ENCODE data around the gene WDFY4. TPM values are rescaled to one million over a fixed set of nuclear protein-coding genes. Genes with fewer than 3 reads are reported as not detected.

The WDFY4 gene
- polyA plus RNA-seq, 1 donor (not counting 4 experiments of a cell fraction or from before 2014, with no cell fraction given): 0.04 TPM

- Histone ChIP-seq H3K4me1 (ENCODE audit: control insufficient read depth, extremely low read depth, insufficient read depth, low read length) (no peaks in the 10 kb centered on the region), H3K79me2 (ENCODE audit: control insufficient read depth, insufficient read depth, low read length) (no peaks in the 10 kb centered on the region), H2AFZ (ENCODE audit: control insufficient read depth, low read length) (no peak overlapping the region), H3K9ac (ENCODE audit: control insufficient read depth, extremely low read depth, insufficient read depth, low read length) (no peak overlapping the region), H4K20me1 (ENCODE audit: control insufficient read depth, extremely low read depth, insufficient read depth, low read length) (no peaks in the 10 kb centered on the region), H3K9me3 (ENCODE audit: control insufficient read depth, low read depth, low read length) (no peaks in the 10 kb centered on the region), H3K36me3 (ENCODE audit: control insufficient read depth in 2 of 2, extremely low read depth in 1 of 2, insufficient read depth in 2 of 2, low read length in 2 of 2) (no peaks in the 10 kb centered on the region), H3K27ac (ENCODE audit: control insufficient read depth, insufficient read depth, low read length) (no peak overlapping the region), H3K4me2 (ENCODE audit: control insufficient read depth, extremely low read depth, insufficient read depth, low read depth, low read length) (no peak overlapping the region), H3K9me1 (ENCODE audit: control insufficient read depth, extremely low read depth, insufficient read depth, low read length) (no peaks in the 10 kb centered on the region), H3K27me3 (ENCODE audit: control insufficient read depth, extremely low read depth, insufficient read depth, low read length) (peaks cover 8% of the 10 kb centered on the region), H3K4me3 (ENCODE audit: control insufficient read depth in 2 of 3, extremely low read depth in 1 of 3, insufficient read depth in 2 of 3, low read depth in 1 of 3, low read length in 3 of 3) (no peak overlapping the region)
- no peak for TF ChIP-seq EZH2 (IDR thresholded peaks at IDR 0.05; ENCODE audit: low read length)
- TF ChIP-seq, protein P1, sequence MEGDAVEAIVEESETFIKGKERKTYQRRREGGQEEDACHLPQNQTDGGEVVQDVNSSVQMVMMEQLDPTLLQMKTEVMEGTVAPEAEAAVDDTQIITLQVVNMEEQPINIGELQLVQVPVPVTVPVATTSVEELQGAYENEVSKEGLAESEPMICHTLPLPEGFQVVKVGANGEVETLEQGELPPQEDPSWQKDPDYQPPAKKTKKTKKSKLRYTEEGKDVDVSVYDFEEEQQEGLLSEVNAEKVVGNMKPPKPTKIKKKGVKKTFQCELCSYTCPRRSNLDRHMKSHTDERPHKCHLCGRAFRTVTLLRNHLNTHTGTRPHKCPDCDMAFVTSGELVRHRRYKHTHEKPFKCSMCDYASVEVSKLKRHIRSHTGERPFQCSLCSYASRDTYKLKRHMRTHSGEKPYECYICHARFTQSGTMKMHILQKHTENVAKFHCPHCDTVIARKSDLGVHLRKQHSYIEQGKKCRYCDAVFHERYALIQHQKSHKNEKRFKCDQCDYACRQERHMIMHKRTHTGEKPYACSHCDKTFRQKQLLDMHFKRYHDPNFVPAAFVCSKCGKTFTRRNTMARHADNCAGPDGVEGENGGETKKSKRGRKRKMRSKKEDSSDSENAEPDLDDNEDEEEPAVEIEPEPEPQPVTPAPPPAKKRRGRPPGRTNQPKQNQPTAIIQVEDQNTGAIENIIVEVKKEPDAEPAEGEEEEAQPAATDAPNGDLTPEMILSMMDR (optimal IDR thresholded peaks at IDR 0.05 in 1 of 3, IDR thresholded peaks at IDR 0.05 in 1 of 3, conservative IDR thresholded peaks at IDR 0.05 in 1 of 3; ENCODE audit: extremely low read depth in 1 of 3, insufficient read depth in 2 of 3, low read length in 3 of 3): peak; percentile 16 to 54 (median 30)
- no peak for DNase-seq (ENCODE audit: low read depth, low spot score)
- FAIRE-seq: no peak
- dilution Hi-C loops (cut with MboI; ENCODE audit: extremely low pct_ligation_motif_present, low sequenced_read_pairs): no loop called here
Observed at GRCh38 chr10:48976196-48976595, 291.5 kb downstream of the WDFY4 start.

- Histone ChIP-seq H3K27ac (ENCODE audit: control insufficient read depth, insufficient read depth, low read length) (no peak overlapping the region), H3K4me2 (ENCODE audit: control insufficient read depth, extremely low read depth, insufficient read depth, low read depth, low read length) (no peak overlapping the region), H3K27me3 (ENCODE audit: control insufficient read depth, extremely low read depth, insufficient read depth, low read length) (peaks cover 10% of the 10 kb centered on the region), H3K9me1 (ENCODE audit: control insufficient read depth, extremely low read depth, insufficient read depth, low read length) (no peaks in the 10 kb centered on the region), H3K36me3 (ENCODE audit: control insufficient read depth in 2 of 2, extremely low read depth in 1 of 2, insufficient read depth in 2 of 2, low read length in 2 of 2) (no peaks in the 10 kb centered on the region), H3K9ac (ENCODE audit: control insufficient read depth, extremely low read depth, insufficient read depth, low read length) (no peak overlapping the region), H2AFZ (ENCODE audit: control insufficient read depth, low read length) (no peak overlapping the region), H3K4me1 (ENCODE audit: control insufficient read depth, extremely low read depth, insufficient read depth, low read length) (no peaks in the 10 kb centered on the region), H3K9me3 (ENCODE audit: control insufficient read depth, low read depth, low read length) (no peaks in the 10 kb centered on the region), H4K20me1 (ENCODE audit: control insufficient read depth, extremely low read depth, insufficient read depth, low read length) (no peaks in the 10 kb centered on the region), H3K4me3 (ENCODE audit: control insufficient read depth in 2 of 3, extremely low read depth in 1 of 3, insufficient read depth in 2 of 3, low read depth in 1 of 3, low read length in 3 of 3) (no peak overlapping the region), H3K79me2 (ENCODE audit: control insufficient read depth, insufficient read depth, low read length) (no peaks in the 10 kb centered on the region)
- TF ChIP-seq, protein P1 (optimal IDR thresholded peaks at IDR 0.05 in 1 of 3, IDR thresholded peaks at IDR 0.05 in 1 of 3, conservative IDR thresholded peaks at IDR 0.05 in 1 of 3; ENCODE audit: extremely low read depth in 1 of 3, insufficient read depth in 2 of 3, low read length in 3 of 3): no peak
- TF ChIP-seq EZH2 (IDR thresholded peaks at IDR 0.05; ENCODE audit: low read length): no peak
- DNase-seq (ENCODE audit: low read depth, low spot score) (no peak), FAIRE-seq (no peak)
- dilution Hi-C loops (cut with MboI; ENCODE audit: extremely low pct_ligation_motif_present, low sequenced_read_pairs): no loop called here
Observed at GRCh38 chr10:48978318-48978717, 293.6 kb downstream of the WDFY4 start.

Measured in keratinocyte (primary cell).